ENCODE data around the gene CIAPIN1. TPM values are rescaled to one million over a fixed set of nuclear protein-coding genes. Genes with fewer than 3 reads are reported as not detected.

CIAPIN1 gene
- total RNA-seq, 1 experiment from 2014 or later = 82.8 TPM

GRCh38 chr16:57383276-57384247 is 63.6 kb downstream of the CIAPIN1 start:
- Histone ChIP-seq H3K4me2 (ENCODE audit: insufficient read depth, insufficient read length, low read length) (no peak overlapping the region), H3K18ac (ENCODE audit: insufficient read length, low read depth, low read length) (no peak overlapping the region), H3K27ac (ENCODE audit: insufficient read length, low read depth, low read length) (no peak overlapping the region), H2BK5ac (ENCODE audit: insufficient read length, low read length) (no peak overlapping the region), H4K91ac (ENCODE audit: insufficient read length, low read depth, low read length) (no peak overlapping the region), H3K56ac (ENCODE audit: insufficient read length, low read depth, low read length) (no peak overlapping the region), H2BK20ac (ENCODE audit: low read depth, low read length, poor library complexity, severe bottlenecking) (no peak overlapping the region), H4K20me1 (ENCODE audit: control insufficient read depth, insufficient read depth, insufficient read length) (no peaks in the 10 kb centered on the region), H2BK12ac (ENCODE audit: insufficient read length, low read depth, low read length) (no peak overlapping the region), H2AFZ (ENCODE audit: low read length) (no peak overlapping the region), H3K79me2 (ENCODE audit: insufficient read depth, low read length) (no peaks in the 10 kb centered on the region), H2BK15ac (ENCODE audit: low read depth, low read length) (no peak overlapping the region), H3T11ph (ENCODE audit: low read length) (no peak overlapping the region), H3K23me2 (ENCODE audit: insufficient read length, low read depth, low read length, poor library complexity, severe bottlenecking) (no peaks in the 10 kb centered on the region), H4K8ac (replicated peaks; ENCODE audit: insufficient read length, low read depth, low read length) (no peak overlapping the region), H2BK120ac (ENCODE audit: low read depth, low read length, poor library complexity, severe bottlenecking) (no peak overlapping the region), H3K9ac (ENCODE audit: extremely low read depth, insufficient read length, low read length) (no peak overlapping the region), H3K4me1 (ENCODE audit: insufficient read depth, low read length) (0 out of 2 replicates have a peak, but pooled peaks cover 2% of the 10 kb centered on the region), H3K14ac (ENCODE audit: insufficient read depth, low read length) (no peak overlapping the region), H3K27me3 (ENCODE audit: insufficient read depth, low read length) (no peaks in the 10 kb centered on the region), H2AK5ac (ENCODE audit: insufficient read length, low read length) (no peak overlapping the region), H3K9me3 (ENCODE audit: control insufficient read depth, low read depth, low read length) (no peaks in the 10 kb centered on the region), H3K79me1 (ENCODE audit: insufficient read depth, low read depth, low read length, poor library complexity, severe bottlenecking) (no peaks in the 10 kb centered on the region), H4K5ac (ENCODE audit: insufficient read length, low read depth, low read length) (no peak overlapping the region), H3K4ac (ENCODE audit: low read depth, low read length) (no peak overlapping the region), H3K23ac (ENCODE audit: insufficient read length, low read depth, low read length) (no peak overlapping the region)
- H3K27ac Mint-ChIP-seq = peak overlapping the region in 1 of 3 experiments; percentile 18; a peak in 2 of 7 replicates
- peaks cover 3% of the 10 kb centered on the region for H3K27me3 Mint-ChIP-seq (ENCODE audit: low read depth)
- H3K4me1 Mint-ChIP-seq = peaks cover 5 to 18% of the 10 kb centered on the region in 2 experiments
- no peak for DNase-seq
- no peak for TF ChIP-seq CTCF (conservative IDR thresholded peaks at IDR 0.05)
- no peak overlapping the region for H3K4me3 Mint-ChIP-seq
- H3K9me3 Mint-ChIP-seq = peaks cover 0 to under 1% of the 10 kb centered on the region in 2 experiments; a peak in 1 of 5 replicates
- H3K36me3 Mint-ChIP-seq (ENCODE audit: insufficient read depth in 1 of 3, low read depth in 3 of 3) = no peaks in the 10 kb centered on the region
- no CpG with 5 or more reads among the region's 8 CpGs for WGBS (ENCODE audit: extremely low coverage, insufficient read length, low lambda C conversion rate)

Data from H9 (cell line).